ENCODE measurements around the gene PCSK7.

The PCSK7 gene

GRCh38 chr11:117230999-117231841 lies 653 bp downstream of the PCSK7 start:
- DNase-seq: no peak

- peak; percentile 46 for DNase-seq
Measured at GRCh38 chr11:117230286-117230961, 1.4 kb downstream of the PCSK7 start.

GRCh38 chr11:117229931-117230285 lies 2.0 kb downstream of the PCSK7 start:
- no peak for DNase-seq

GRCh38 chr11:117229411-117229810 lies 2.5 kb downstream of the PCSK7 start:
- DNase-seq: no peak

- DNase-seq: no peak
Measured at GRCh38 chr11:117228091-117228490, 3.8 kb downstream of the PCSK7 start.

GRCh38 chr11:117226388-117227385 lies 5.2 kb downstream of the PCSK7 start:
- DNase-seq: no peak

- DNase-seq: no peak
Measured at GRCh38 chr11:117225553-117226170, 6.2 kb downstream of the PCSK7 start.

GRCh38 chr11:117223741-117224689 lies 7.9 kb downstream of the PCSK7 start:
- no peak for DNase-seq

- no peak for DNase-seq
Measured at GRCh38 chr11:117222991-117223740, 8.7 kb downstream of the PCSK7 start.

GRCh38 chr11:117221775-117222517 lies 9.9 kb downstream of the PCSK7 start:
- DNase-seq: no peak

- no peak for DNase-seq
Measured at GRCh38 chr11:117220999-117221774, 10.7 kb downstream of the PCSK7 start.

- DNase-seq: no peak
Measured at GRCh38 chr11:117220568-117220967, 11.3 kb downstream of the PCSK7 start.

GRCh38 chr11:117219995-117220394 lies 11.9 kb downstream of the PCSK7 start:
- DNase-seq: no peak

- no peak for DNase-seq
Measured at GRCh38 chr11:117219455-117219854, 12.4 kb downstream of the PCSK7 start.

- DNase-seq: no peak
Measured at GRCh38 chr11:117219001-117219400, 12.9 kb downstream of the PCSK7 start.

GRCh38 chr11:117218133-117218915 lies 13.5 kb downstream of the PCSK7 start:
- no peak for DNase-seq

- DNase-seq: no peak
Measured at GRCh38 chr11:117217141-117218084, 14.5 kb downstream of the PCSK7 start.
